Mucosa of stomach (tissue), 1 donor: ENCODE results near the gene SLC25A22.
A peak's percentile ranks its signal among the peaks of the same experiment; 100 is the strongest.

Experiments used
- H3K27me3 ChIP-seq: one replicate; pipeline ENCODE4 v1.7.0; 2013; ENCODE audit warnings: mild to moderate bottlenecking, low read length; ENCODE audit not compliant: control insufficient read depth, insufficient read depth
- H3K36me3 ChIP-seq: one replicate; pipeline ENCODE4 v1.7.0; 2013; ENCODE audit warnings: low read length; ENCODE audit not compliant: control insufficient read depth, insufficient read depth
- H3K4me1 ChIP-seq: one replicate; pipeline ENCODE4 v1.7.0; 2013; ENCODE audit warnings: mild to moderate bottlenecking, low read length; ENCODE audit not compliant: control insufficient read depth, insufficient read depth
- H3K4me3 ChIP-seq: one replicate; pipeline ENCODE4 v1.7.0; 2013; ENCODE audit warnings: low read length
- H3K9ac ChIP-seq: one replicate; pipeline ENCODE4 v1.7.0; 2013; ENCODE audit warnings: mild to moderate bottlenecking, low read length, moderate library complexity
- H3K9me3 ChIP-seq: one replicate; pipeline ENCODE4 v1.7.0; 2013; ENCODE audit warnings: mild to moderate bottlenecking, low read length, moderate library complexity; ENCODE audit not compliant: control insufficient read depth
- donor health status: Pancreatic carcinoma.

The SLC25A22 gene

GRCh38 chr11:803770-804598 is 5.9 kb upstream of the SLC25A22 start:
- no peaks in the 10 kb centered on the region for H3K27me3 ChIP-seq
- H3K9me3 ChIP-seq: no peaks in the 10 kb centered on the region
- H3K36me3 ChIP-seq: no peaks in the 10 kb centered on the region
- peak overlapping the region; percentile 71 for H3K9ac ChIP-seq
- peak overlapping the region; percentile 22 for H3K4me3 ChIP-seq
- peaks cover 21% of the 10 kb centered on the region for H3K4me1 ChIP-seq

DNA sequence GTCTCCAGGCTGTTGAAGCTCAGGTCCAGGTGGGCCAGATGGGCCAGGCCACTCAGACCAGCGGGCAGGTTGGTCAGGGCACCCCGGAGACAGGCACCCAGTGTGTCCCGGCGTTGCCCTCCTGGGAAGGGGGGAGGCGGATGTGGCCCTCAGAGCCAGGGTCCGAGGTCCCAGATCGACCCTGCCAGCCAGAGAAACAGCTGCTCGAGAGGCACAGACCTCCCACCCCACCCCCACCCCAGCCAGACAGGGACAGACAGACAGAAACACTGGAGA is 5.3 kb upstream of the SLC25A22 start:
- peaks cover 16% of the 10 kb centered on the region for H3K4me1 ChIP-seq
- no peaks in the 10 kb centered on the region for H3K36me3 ChIP-seq
- peak overlapping the region; percentile 39 for H3K9ac ChIP-seq
- H3K27me3 ChIP-seq: no peaks in the 10 kb centered on the region
- no peak overlapping the region for H3K4me3 ChIP-seq
- H3K9me3 ChIP-seq: no peaks in the 10 kb centered on the region

GRCh38 chr11:802693-803466 is 4.8 kb upstream of the SLC25A22 start:
- H3K9ac ChIP-seq: no peak overlapping the region
- H3K9me3 ChIP-seq: no peaks in the 10 kb centered on the region
- no peak overlapping the region for H3K4me3 ChIP-seq
- no peaks in the 10 kb centered on the region for H3K36me3 ChIP-seq
- H3K27me3 ChIP-seq: no peaks in the 10 kb centered on the region
- H3K4me1 ChIP-seq: peaks cover 16% of the 10 kb centered on the region

- no peaks in the 10 kb centered on the region for H3K36me3 ChIP-seq
- no peaks in the 10 kb centered on the region for H3K9me3 ChIP-seq
- H3K4me1 ChIP-seq: peaks cover 22% of the 10 kb centered on the region
- no peak overlapping the region for H3K9ac ChIP-seq
- no peaks in the 10 kb centered on the region for H3K27me3 ChIP-seq
- no peak overlapping the region for H3K4me3 ChIP-seq
Observed at GRCh38 chr11:802018-802617, 4.0 kb upstream of the SLC25A22 start.

DNA sequence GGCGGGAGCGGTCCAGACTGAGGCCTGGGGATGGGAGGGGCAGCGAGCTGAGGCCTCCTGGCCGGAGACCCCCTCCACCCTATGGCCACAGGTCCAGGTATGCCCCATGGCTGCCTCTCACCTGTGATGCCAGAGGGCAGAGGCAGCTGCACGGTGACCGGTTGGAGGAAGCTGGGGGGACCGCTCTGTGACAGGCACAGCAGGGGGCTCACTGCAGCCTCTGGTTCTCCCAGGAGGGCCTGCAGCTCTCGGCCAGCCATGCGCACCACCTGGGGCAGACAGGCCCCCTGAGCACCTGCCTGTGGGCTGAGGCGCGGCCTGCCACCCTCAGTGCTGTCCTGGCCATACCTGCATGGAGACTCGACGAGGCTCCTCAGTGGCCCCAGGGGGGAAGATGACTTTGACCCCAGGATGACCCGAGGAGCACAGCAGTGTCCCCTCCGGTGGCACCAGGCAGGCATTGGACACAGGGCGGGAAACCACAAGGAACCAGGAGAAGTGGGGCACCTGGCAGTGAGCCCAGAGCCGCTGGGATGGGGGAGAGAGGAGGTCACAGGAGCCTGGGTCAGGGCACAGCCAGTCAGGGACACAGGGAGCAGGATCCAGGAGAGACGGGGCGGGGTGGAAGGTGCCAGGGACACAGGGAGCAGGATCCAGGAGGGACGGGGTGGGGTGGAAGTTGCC is 3.2 kb upstream of the SLC25A22 start:
- Histone ChIP-seq H3K27me3 (no peaks in the 10 kb centered on the region), H3K4me1 (peaks cover 30% of the 10 kb centered on the region), H3K36me3 (no peaks in the 10 kb centered on the region), H3K4me3 (no peak overlapping the region), H3K9me3 (no peaks in the 10 kb centered on the region), H3K9ac (no peak overlapping the region)

DNA sequence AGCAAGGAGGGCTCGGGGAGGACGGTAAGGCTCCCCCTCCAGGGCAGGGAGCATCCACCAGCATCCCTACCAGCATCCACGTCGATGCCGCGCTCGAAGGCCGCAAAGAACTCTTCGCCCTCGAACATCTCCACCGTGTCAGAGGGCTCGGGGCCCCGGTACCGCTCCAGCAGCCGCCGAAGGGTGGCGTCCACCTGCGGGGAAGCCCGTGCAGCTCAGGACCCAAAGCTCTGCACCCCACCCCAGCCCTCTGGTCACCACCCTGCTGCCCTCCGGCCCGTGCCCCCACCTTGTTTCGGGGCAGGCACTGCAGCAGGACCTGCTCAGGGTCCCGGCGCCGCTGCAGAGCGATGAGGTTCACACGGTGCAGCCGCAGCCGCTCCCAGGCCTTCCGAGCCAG is 2.4 kb upstream of the SLC25A22 start:
- Histone ChIP-seq H3K36me3 (no peaks in the 10 kb centered on the region), H3K9me3 (no peaks in the 10 kb centered on the region), H3K4me1 (peaks cover 34% of the 10 kb centered on the region), H3K27me3 (no peaks in the 10 kb centered on the region), H3K9ac (no peak overlapping the region), H3K4me3 (no peak overlapping the region)

DNA sequence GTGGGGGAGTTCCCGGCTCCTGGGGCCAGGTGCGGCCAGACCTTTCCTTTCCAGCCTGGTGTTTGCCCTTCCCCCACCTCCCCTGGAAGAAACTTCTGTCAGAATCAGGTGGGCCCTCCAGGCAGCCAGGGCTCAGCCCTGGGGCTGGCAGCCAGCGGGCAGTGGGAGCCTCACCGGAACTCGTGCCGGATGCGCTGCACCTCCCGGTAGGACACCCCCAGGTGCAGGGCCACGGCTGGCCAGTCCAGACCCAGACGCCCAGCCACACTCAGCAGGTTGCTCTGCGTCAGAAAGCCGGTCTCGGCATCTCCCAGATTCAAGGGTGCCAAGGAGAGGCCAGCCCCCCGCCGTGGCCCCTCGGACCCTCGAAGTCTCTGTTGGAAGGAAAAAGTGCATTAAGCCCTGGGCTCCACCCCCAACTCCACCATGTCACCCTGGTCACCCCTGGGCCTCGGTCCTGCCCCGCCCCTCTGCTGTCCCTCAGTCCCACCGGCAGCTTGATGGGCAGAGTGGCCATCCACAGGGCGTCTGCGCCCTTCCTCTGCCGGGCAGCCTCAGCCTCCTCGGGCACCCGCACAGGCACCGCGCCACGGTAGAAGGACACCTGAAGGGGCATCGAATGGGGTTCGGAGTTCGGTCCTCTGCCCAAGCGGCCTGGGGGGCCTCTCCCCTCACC is 1.7 kb upstream of the SLC25A22 start:
- no peaks in the 10 kb centered on the region for H3K9me3 ChIP-seq

GRCh38 chr11:797296-798092 is 587 bp downstream of the SLC25A22 start:
- H3K9ac ChIP-seq: peak overlapping the region; percentile 65
- no peaks in the 10 kb centered on the region for H3K36me3 ChIP-seq
- H3K4me3 ChIP-seq: peak overlapping the region; percentile 35
- peaks cover 29% of the 10 kb centered on the region for H3K4me1 ChIP-seq
- H3K27me3 ChIP-seq: no peaks in the 10 kb centered on the region
- H3K9me3 ChIP-seq: no peaks in the 10 kb centered on the region

More for the DNA sequence above, 1.7 kb upstream of the SLC25A22 start:
- Histone ChIP-seq H3K9ac (no peak overlapping the region), H3K4me1 (peaks cover 41% of the 10 kb centered on the region), H3K27me3 (no peaks in the 10 kb centered on the region), H3K36me3 (no peaks in the 10 kb centered on the region), H3K4me3 (no peak overlapping the region)

- Histone ChIP-seq H3K4me3 (peak overlapping the region; percentile 73), H3K9ac (peak overlapping the region; percentile 65), H3K4me1 (peaks cover 29% of the 10 kb centered on the region), H3K36me3 (no peaks in the 10 kb centered on the region), H3K27me3 (no peaks in the 10 kb centered on the region), H3K9me3 (no peaks in the 10 kb centered on the region)
Observed at GRCh38 chr11:796565-797295, 1.4 kb downstream of the SLC25A22 start.

- Histone ChIP-seq H3K4me1 (peaks cover 29% of the 10 kb centered on the region), H3K9ac (peak overlapping the region; percentile 76), H3K9me3 (no peaks in the 10 kb centered on the region), H3K4me3 (peak overlapping the region; percentile 73), H3K36me3 (no peaks in the 10 kb centered on the region), H3K27me3 (no peaks in the 10 kb centered on the region)
Observed at GRCh38 chr11:795634-796564, 2.2 kb downstream of the SLC25A22 start.
